Measurements from ENCODE around the gene MT1A.
"Not testable (repeated sequence)": the region's sequence is repeated elsewhere in the genome, so short reads cannot be mapped to it uniquely, and the experiment has no call there.

MT1A gene

GRCh38 chr16:56669005-56669839, 30.8 kb downstream of the MT1A start, which contains the start of gene MT1H:
MT1H (plus strand) TSS chr16:56669814; CDS start chr16:56669885, 71 bp downstream.
- no peak for DNase-seq

GRCh38 chr16:56669840-56670619, 31.6 kb downstream of the MT1A start:
- no peak for DNase-seq
- in situ Hi-C loops (cut with HindIII; ENCODE audit: low pct_ligation_motif_present, low pct_unique_long_range_greater_than_20kb, low sequenced_read_pairs) = no loop called here

More at GRCh38 chr16:56669005-56669839, 30.8 kb downstream of the MT1A start, which contains the start of gene MT1H:
- in situ Hi-C loops (cut with HindIII; ENCODE audit: low pct_ligation_motif_present, low pct_unique_long_range_greater_than_20kb, low sequenced_read_pairs) = no loop called here

- in situ Hi-C loops (cut with HindIII; ENCODE audit: low pct_ligation_motif_present, low pct_unique_long_range_greater_than_20kb, low sequenced_read_pairs) = no loop called here
- DNase-seq = no peak
Observed at GRCh38 chr16:56670620-56670934, 32.1 kb downstream of the MT1A start.

GRCh38 chr16:56671691-56672090, 33.2 kb downstream of the MT1A start:
- DNase-seq; in situ Hi-C loops (cut with HindIII; ENCODE audit: low pct_ligation_motif_present, low pct_unique_long_range_greater_than_20kb, low sequenced_read_pairs): not testable (repeated sequence)

GRCh38 chr16:56672171-56672570, 33.7 kb downstream of the MT1A start:
- DNase-seq; in situ Hi-C loops (cut with HindIII; ENCODE audit: low pct_ligation_motif_present, low pct_unique_long_range_greater_than_20kb, low sequenced_read_pairs): not testable (repeated sequence)

- in situ Hi-C loops (cut with HindIII; ENCODE audit: low pct_ligation_motif_present, low pct_unique_long_range_greater_than_20kb, low sequenced_read_pairs) = no loop called here
- no peak for DNase-seq
Observed at GRCh38 chr16:56672761-56673536, 34.5 kb downstream of the MT1A start.

GRCh38 chr16:56673921-56674320, 35.5 kb downstream of the MT1A start:
- in situ Hi-C loops (cut with HindIII; ENCODE audit: low pct_ligation_motif_present, low pct_unique_long_range_greater_than_20kb, low sequenced_read_pairs) = no loop called here

GRCh38 chr16:56674570-56674969, 36.1 kb downstream of the MT1A start:
- DNase-seq; in situ Hi-C loops (cut with HindIII; ENCODE audit: low pct_ligation_motif_present, low pct_unique_long_range_greater_than_20kb, low sequenced_read_pairs): not testable (repeated sequence)

More at GRCh38 chr16:56673921-56674320, 35.5 kb downstream of the MT1A start:
- no peak for DNase-seq

GRCh38 chr16:56675685-56676210, 37.3 kb downstream of the MT1A start:
- DNase-seq = no peak
- in situ Hi-C loops (cut with HindIII; ENCODE audit: low pct_ligation_motif_present, low pct_unique_long_range_greater_than_20kb, low sequenced_read_pairs) = no loop called here

GRCh38 chr16:56677474-56677873, 39.0 kb downstream of the MT1A start:
- in situ Hi-C loops (cut with HindIII; ENCODE audit: low pct_ligation_motif_present, low pct_unique_long_range_greater_than_20kb, low sequenced_read_pairs) = no loop called here
- DNase-seq = no peak

- no peak for DNase-seq
- in situ Hi-C loops (cut with HindIII; ENCODE audit: low pct_ligation_motif_present, low pct_unique_long_range_greater_than_20kb, low sequenced_read_pairs) = no loop called here
Observed at GRCh38 chr16:56679078-56679730, 40.7 kb downstream of the MT1A start.

GRCh38 chr16:56679818-56680217, 41.4 kb downstream of the MT1A start:
- in situ Hi-C loops (cut with HindIII; ENCODE audit: low pct_ligation_motif_present, low pct_unique_long_range_greater_than_20kb, low sequenced_read_pairs) = no loop called here
- no peak for DNase-seq

- DNase-seq = peak; percentile 93
- in situ Hi-C loops (cut with HindIII; ENCODE audit: low pct_ligation_motif_present, low pct_unique_long_range_greater_than_20kb, low sequenced_read_pairs) = no loop called here
Observed at GRCh38 chr16:56681939-56682702, 43.7 kb downstream of the MT1A start, which contains the start of gene MT1X. MT1X (plus strand) TSS chr16:56682470; CDS start chr16:56682541, 71 bp downstream.

- no peak for DNase-seq
- in situ Hi-C loops (cut with HindIII; ENCODE audit: low pct_ligation_motif_present, low pct_unique_long_range_greater_than_20kb, low sequenced_read_pairs) = no loop called here
Observed at GRCh38 chr16:56682703-56683397, 44.4 kb downstream of the MT1A start.

GRCh38 chr16:56683424-56684172, 45.1 kb downstream of the MT1A start:
- DNase-seq = no peak
- in situ Hi-C loops (cut with HindIII; ENCODE audit: low pct_ligation_motif_present, low pct_unique_long_range_greater_than_20kb, low sequenced_read_pairs) = no loop called here

- in situ Hi-C loops (cut with HindIII; ENCODE audit: low pct_ligation_motif_present, low pct_unique_long_range_greater_than_20kb, low sequenced_read_pairs) = no loop called here
- no peak for DNase-seq
Observed at GRCh38 chr16:56684256-56684925, 45.9 kb downstream of the MT1A start.

Measured in ACHN (cell line).